Hepatocyte (in vitro differentiated cells): ENCODE measurements around the gene RBBP4. TPM values are rescaled to one million over a fixed set of nuclear protein-coding genes. Genes with fewer than 3 reads are reported as not detected.
A peak's percentile ranks its signal among the peaks of the same experiment; 100 is the strongest.

ENCODE experiments used
- DNase-seq: peaks from one replicate; pipeline ENCODE4 v3.0.0-alpha.2; 2016; ENCODE audit warnings: low spot score
- H2AFZ ChIP-seq: fragments of 200-600 bp; sonication (generic); 2 replicates; pipeline ENCODE4 v1.6.0; 2016; ENCODE audit warnings: antibody characterized with exemption, mild to moderate bottlenecking
- H3K27ac ChIP-seq: fragments of 200-600 bp; sonication (generic); 2 replicates; pipeline ENCODE4 v1.5.1; 2016; ENCODE audit warnings: mild to moderate bottlenecking
- H3K27me3 ChIP-seq: fragments of 200-600 bp; sonication (generic); 2 replicates; pipeline ENCODE4 v1.6.1; 2016
- H3K36me3 ChIP-seq: fragments of 200-600 bp; sonication (generic); replicated peaks from 2 replicates; pipeline ENCODE4 v1.5.1; 2016; ENCODE audit warnings: low read depth; ENCODE audit not compliant: insufficient read depth
- H3K4me1 ChIP-seq: fragments of 200-600 bp; sonication (generic); 2 replicates; pipeline ENCODE4 v1.5.1; 2016; ENCODE audit warnings: mild to moderate bottlenecking, moderate library complexity; ENCODE audit not compliant: insufficient read depth
- H3K4me2 ChIP-seq: fragments of 200-600 bp; sonication (generic); 2 replicates; pipeline ENCODE4 v1.6.0; 2016
- H3K4me3 ChIP-seq: fragments of 200-600 bp; sonication (generic); 2 replicates; pipeline ENCODE4 v1.5.1; 2016; ENCODE audit warnings: mild to moderate bottlenecking
- H3K79me2 ChIP-seq: fragments of 200-600 bp; sonication (generic); 2 replicates; pipeline ENCODE4 v1.6.0; 2017; ENCODE audit warnings: mild to moderate bottlenecking
- H3K9me2 ChIP-seq: fragments of 200-600 bp; sonication (generic); replicated peaks from 2 replicates; pipeline ENCODE4 v1.6.0; 2017; ENCODE audit warnings: mild to moderate bottlenecking; ENCODE audit not compliant: insufficient read depth
- H3K9me3 ChIP-seq: fragments of 200-600 bp; sonication (generic); 2 replicates; pipeline ENCODE4 v1.5.1; 2016; ENCODE audit warnings: low read depth, mild to moderate bottlenecking
- H4K20me1 ChIP-seq: fragments of 200-600 bp; sonication (generic); 2 replicates; pipeline ENCODE4 v1.6.0; 2016; ENCODE audit warnings: mild to moderate bottlenecking; ENCODE audit not compliant: insufficient read depth, poor library complexity, severe bottlenecking
- CTCF ChIP-seq: fragments of 200-600 bp; sonication (generic); IDR thresholded peaks from 2 replicates; pipeline ENCODE4 v1.5.1; 2016; ENCODE audit warnings: antibody characterized with exemption, mild to moderate bottlenecking; ENCODE audit not compliant: poor library complexity
- EZH2 ChIP-seq: fragments of 200-600 bp; sonication (generic); IDR thresholded peaks from 2 replicates; pipeline ENCODE4 v1.6.1; 2016; ENCODE audit warnings: antibody characterized with exemption, mild to moderate bottlenecking, borderline replicate concordance
- EZH2phosphoT487 ChIP-seq: fragments of 200-600 bp; sonication (generic); IDR thresholded peaks from one replicate; pipeline ENCODE4 v1.6.1; 2018; ENCODE audit warnings: antibody characterized with exemption, mild to moderate bottlenecking, low read depth, moderate library complexity; ENCODE audit not compliant: unreplicated experiment, severe bottlenecking
- whole genome bisulfite sequencing: methylation state at CpG from one replicate; pipeline ENCODE4 v1.1.6; 2016; ENCODE audit warnings: low lambda C conversion rate; ENCODE audit errors: missing lambda C conversion rate; 5-methylcytosine and 5-hydroxymethylcytosine counted together
- polyA plus RNA-seq: library from polyadenylated mRNA; unstranded; fragments of >200 nt; fragmentation: Nextera tagmentation; extraction: Ambion mirVana; gene quantifications from 2 replicates; pipeline ENCODE4 v1.2.1, GENCODE V29; 2016
- total RNA-seq: library from RNA; depleted of rRNA; stranded (reverse); fragments of >200 nt; gene quantifications from 2 replicates; pipeline ENCODE4 v1.2.3, GENCODE V29; 2014

Gene RBBP4
- total and polyA plus RNA-seq, 2 experiments from 2014 or later = 139 to 177 TPM

GRCh38 chr1:32725615-32725982 lies 74.6 kb downstream of the RBBP4 start:
- no peak overlapping the region for H3K4me2 ChIP-seq
- H3K27ac ChIP-seq = no peak overlapping the region
- no peak overlapping the region for H3K4me3 ChIP-seq
- H3K9me3 ChIP-seq = no peaks in the 10 kb centered on the region
- no peak for DNase-seq
- H3K9me2 ChIP-seq = no peaks in the 10 kb centered on the region
- 91% methylated on average over 3 of the region's 3 CpGs for WGBS
- no peaks in the 10 kb centered on the region for H3K36me3 ChIP-seq
- H4K20me1 ChIP-seq = no peaks in the 10 kb centered on the region
- H3K79me2 ChIP-seq = no peaks in the 10 kb centered on the region
- TF ChIP-seq EZH2phosphoT487 (no peak), CTCF (no peak), EZH2 (no peak)
- H3K27me3 ChIP-seq = no peaks in the 10 kb centered on the region
- H3K4me1 ChIP-seq = peaks cover 5% of the 10 kb centered on the region
- H2AFZ ChIP-seq = peak overlapping the region; percentile 33

GRCh38 chr1:32727876-32728275 lies 76.9 kb downstream of the RBBP4 start:
- TF ChIP-seq EZH2 (no peak), CTCF (no peak), EZH2phosphoT487 (no peak)
- WGBS = 75% methylated on average over 1 of the region's 1 CpG

DNA sequence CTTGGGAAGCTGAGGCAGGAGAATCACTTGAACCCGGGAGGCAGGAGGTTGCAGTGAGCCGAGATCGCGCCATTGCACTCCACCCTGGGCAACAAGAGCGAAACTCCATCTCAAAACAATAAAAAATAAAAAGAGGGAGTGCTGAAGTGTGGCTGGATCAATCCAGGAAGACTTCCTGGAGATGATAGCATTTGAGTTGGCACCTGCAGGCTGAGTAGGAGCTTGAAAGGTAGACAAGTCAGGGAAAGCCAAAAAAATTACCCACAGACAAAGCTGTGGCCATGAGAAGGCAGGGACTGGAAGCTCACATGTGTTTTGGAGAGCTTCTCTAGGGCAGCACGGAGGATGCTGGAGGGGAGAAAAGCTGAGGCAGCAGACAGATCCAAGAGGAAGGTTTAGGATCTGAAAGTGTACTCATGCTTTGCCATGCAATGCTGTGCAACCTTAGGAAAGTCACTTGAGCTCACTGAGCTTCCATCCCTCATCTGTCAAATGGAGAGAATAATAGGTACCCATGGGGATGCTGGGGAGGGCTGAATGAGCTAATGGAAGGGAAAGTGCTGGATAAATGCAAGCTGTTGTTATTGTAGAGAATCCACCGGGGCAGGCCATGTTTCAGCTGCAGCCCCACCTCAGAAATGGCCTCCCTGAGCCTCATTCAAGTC lies 77.5 kb downstream of the RBBP4 start:
- no peak for DNase-seq
- Histone ChIP-seq H3K9me3 (no peaks in the 10 kb centered on the region), H3K9me2 (no peaks in the 10 kb centered on the region), H3K27me3 (no peaks in the 10 kb centered on the region), H3K79me2 (no peaks in the 10 kb centered on the region), H3K36me3 (no peaks in the 10 kb centered on the region), H3K4me2 (no peak overlapping the region), H4K20me1 (no peaks in the 10 kb centered on the region), H3K4me1 (peaks cover 5% of the 10 kb centered on the region), H3K27ac (no peak overlapping the region), H2AFZ (no peak overlapping the region), H3K4me3 (no peak overlapping the region)
- WGBS = 95% methylated on average over 7 of the region's 7 CpGs
- TF ChIP-seq CTCF (no peak), EZH2 (no peak), EZH2phosphoT487 (no peak)

More at GRCh38 chr1:32727876-32728275, 76.9 kb downstream of the RBBP4 start:
- Histone ChIP-seq H2AFZ (no peak overlapping the region), H3K9me2 (no peaks in the 10 kb centered on the region), H3K4me1 (peaks cover 5% of the 10 kb centered on the region), H3K27ac (no peak overlapping the region), H3K9me3 (no peaks in the 10 kb centered on the region), H3K4me2 (no peak overlapping the region), H3K4me3 (no peak overlapping the region), H3K36me3 (no peaks in the 10 kb centered on the region), H4K20me1 (no peaks in the 10 kb centered on the region), H3K27me3 (no peaks in the 10 kb centered on the region), H3K79me2 (no peaks in the 10 kb centered on the region)
- no peak for DNase-seq
